ENCODE results near the gene TSPOAP1.

TSPOAP1 gene

DNA sequence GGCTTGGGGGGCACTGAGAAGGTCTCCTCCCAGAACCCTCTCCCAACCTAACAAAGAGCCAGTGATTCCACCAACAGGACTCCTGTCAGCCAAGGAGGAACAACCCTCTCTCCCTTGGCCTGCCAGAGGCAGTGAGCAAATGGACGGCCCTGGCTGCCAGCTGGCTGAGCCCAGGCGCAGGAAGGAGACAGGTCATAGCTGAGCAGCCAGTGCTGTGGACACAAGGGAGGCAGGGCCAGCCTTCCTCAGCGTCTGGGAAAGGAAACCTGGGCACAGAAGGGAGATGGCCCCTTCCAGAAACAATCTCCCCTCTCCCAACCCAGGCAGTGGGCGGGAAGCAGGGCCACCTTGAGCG lies 50.0 kb downstream of the TSPOAP1 start:
- no peak for DNase-seq (ENCODE audit: low read depth)

DNA sequence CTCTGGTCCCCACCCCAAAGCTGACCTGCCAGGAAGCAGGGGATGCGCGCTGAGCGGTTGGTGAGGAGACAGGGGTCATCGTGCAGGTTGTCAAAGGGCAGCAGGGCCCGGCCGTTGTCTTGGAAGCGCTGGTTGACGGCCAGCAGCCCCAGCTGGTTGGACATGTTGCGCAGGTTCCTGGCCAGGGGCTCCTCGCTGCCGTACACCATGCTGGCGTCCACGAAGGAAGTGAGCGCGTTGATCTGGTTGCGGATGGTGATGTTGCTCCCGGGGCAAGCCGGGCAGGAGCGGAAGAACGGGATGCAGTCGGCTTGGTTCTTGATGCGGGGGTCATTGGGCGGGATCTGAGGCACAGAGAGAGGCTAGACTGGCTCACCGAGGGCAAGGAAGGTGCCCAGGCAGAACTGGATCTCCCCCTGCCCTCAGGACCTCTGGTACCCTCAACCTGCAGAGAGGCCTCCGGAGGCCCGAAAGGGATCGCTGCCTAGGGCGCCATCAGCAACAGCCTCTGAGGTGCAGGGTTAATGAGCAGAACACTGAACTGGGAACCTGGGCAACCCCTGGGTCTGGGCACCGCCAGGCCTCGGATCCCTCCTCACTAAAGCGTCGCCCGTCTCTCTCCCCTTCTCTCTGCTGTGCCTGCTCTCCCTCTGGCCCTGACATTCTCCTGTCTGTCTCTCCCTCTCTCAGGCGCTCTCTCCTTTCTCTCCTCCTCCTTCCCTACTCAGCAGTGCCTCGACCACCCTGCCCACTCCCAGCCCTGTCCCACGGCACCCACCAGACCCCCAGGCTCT lies 50.6 kb downstream of the TSPOAP1 start:
- DNase-seq (ENCODE audit: low read depth): no peak

DNA sequence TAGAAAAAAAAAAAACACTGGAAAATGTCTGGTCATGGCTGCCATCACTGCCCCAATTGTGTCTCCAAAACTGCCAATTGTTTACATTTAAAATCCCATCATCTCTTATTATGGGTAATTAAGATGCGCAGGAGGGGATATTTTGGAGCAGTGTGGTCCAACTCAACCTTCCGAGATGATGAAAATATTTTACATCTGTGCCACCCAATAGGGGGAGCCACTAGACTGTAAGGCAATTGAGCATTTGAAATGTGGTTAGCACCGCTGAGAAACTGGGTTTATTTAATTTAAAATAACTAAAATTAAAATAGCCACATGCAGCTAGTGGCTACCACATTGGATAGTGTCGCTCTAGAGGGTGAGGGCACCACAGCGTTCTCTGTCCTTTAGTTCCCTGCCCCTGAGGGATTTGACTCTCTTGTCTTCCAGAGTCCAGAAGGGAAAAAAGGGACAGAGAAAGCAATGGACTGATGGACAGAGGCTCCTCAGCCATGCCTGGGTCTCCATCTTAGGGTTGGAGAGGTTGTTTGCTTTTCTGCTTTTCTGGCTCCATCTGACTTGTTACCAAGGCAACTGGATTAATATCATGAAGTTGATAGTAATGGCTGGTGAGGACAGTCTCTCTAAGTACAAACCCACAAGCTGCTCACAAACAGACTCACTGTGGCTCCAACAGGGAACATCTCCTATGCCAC lies 51.3 kb downstream of the TSPOAP1 start:
- no peak for DNase-seq (ENCODE audit: low read depth)

DNA sequence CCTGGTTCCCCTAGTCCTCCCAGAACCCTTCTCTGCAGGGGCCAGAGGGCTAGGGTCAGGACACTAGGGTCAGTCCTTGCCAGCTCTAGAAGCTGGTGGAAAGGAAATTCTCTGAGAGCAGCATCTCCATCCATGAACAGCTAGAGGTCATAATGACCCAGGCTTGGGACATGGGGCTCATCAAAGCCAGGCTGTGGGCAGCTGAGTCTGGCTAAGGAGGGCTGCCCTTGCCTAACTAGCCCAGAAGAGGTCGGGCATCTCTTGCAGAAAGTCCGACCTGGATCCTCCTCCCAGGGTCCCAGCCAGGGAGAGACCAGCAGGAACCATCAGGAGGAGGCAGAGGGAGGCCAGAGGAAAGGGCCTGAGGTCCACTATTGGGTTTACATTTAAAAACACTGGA lies 52.2 kb downstream of the TSPOAP1 start:
- DNase-seq (ENCODE audit: low read depth): no peak

DNA sequence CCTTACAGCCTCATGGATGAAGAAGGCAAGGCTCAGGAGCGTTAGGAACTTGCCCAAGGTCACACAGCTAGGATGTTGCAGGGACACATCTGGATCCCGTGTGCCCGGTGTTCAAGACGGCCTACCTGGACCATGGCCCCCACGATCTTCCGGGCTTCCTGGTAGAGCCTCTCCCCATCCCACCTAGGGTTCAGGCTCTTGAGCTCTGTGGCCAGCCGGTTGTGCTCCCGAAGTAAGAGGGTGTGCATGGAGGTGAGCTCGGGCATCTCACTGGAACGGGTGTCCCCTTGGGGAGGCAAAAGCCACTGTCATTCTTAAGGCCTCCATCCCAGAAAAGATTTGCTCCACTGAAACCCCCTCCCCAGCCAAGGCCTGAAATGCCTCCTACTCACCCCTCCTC lies 53.2 kb downstream of the TSPOAP1 start:
- DNase-seq (ENCODE audit: low read depth): no peak

DNA sequence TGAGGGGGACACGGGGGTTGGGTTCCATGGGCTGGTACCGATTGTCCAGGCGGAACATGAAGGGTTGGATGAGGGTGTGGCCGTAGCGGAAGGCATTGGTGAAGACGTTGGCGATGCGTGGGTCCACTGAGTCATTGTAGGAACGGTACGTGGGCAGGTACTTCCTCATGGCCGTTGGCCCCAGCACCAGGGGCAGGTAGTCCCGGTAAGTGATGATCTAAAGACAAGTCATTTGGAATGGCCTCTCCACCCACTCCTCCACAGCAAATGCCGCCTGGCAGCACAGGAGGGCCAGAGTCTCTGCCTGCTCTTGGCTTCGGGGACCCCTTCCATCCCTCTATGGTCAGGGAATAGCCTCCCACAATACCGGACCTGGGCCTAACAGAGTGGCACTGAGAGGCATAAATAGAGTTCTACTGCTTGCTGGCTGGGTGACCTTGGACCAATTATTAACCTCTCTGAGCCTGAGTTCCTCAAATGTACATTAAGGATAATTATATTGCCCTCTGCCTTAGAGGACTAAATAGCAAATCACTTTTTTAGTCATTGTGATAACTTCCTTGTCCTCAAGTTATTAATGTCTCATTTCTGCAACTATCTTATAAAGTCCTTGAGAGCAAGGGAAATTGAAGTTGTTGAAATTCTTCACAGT lies 55.0 kb downstream of the TSPOAP1 start:
- DNase-seq (ENCODE audit: low read depth): no peak

DNA sequence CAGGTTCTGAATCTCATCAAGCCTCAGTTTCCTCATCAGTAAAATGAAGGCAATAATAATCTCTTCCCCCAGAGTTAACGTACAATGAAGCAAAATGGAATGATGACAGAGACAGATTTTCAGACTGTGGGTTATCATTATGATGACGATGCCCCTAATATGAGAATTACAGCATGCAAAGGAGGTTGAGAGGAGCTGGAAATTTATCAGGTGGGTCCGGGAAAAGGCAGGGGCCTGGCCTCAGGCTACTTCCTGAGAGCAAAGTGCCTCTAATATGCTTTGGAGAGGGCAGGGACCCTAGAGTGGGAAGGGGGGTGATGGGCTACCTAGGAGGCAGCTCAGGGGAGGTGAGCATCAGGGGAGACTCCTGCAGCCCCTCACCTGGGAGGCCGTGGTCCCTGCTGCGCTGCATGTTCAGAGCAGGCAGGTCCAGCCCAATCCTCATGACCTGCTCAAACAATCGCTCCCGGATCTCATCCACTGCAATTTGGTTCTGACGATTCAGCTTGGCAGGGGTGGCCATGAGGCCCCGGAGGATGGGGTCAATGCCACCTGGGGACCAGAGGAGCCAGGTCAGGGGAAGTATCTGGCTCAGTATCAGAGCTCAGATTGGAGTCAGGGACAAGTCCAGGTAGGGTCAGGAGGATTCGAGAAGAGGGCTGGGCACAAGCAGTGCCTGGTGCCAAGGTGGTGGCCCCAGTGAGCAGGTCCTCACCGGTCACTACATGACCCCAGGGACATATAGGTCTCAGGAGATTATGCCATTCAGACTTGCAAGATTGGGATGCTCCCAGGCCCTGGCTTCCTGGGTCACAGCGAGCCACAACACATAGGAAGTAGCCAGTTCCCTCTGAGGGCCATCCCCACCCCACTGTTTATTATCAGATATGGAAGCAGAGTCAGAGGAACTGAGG lies 56.0 kb downstream of the TSPOAP1 start:
- no peak for DNase-seq (ENCODE audit: low read depth)

DNA sequence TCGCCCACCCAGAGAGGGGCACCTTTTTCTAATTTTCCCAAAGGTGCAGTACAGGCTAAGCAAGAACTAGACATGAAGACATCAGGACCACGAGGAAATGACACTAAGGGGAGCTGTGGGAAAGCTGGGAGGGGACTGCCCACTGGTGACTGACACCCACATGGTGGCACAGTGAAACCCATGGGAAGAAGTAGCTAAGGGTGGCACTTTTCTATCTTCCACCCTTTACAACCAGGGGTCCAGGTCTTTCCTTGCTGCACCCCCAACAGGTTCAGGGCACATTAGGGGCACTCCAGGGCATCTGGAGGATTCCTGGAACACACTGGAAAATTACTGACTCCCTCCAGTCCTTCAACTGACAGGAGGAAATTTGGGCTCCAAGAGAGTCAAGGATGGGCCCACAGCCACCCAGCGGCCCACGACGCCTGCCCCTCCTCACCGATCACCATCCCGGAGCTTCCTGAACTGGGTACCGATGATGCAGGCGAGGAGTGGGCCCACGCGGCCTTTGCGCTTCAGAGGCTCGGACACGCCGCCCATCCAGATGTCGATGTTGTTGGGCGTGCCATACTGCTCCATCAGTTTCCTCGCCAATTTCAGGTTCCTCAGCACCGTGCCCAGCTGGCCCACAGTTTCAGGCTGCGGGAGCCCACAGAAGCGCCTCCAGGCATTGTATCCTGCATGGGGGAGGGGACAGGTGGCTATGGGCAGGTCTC lies 57.2 kb downstream of the TSPOAP1 start:
- DNase-seq (ENCODE audit: low read depth): no peak

DNA sequence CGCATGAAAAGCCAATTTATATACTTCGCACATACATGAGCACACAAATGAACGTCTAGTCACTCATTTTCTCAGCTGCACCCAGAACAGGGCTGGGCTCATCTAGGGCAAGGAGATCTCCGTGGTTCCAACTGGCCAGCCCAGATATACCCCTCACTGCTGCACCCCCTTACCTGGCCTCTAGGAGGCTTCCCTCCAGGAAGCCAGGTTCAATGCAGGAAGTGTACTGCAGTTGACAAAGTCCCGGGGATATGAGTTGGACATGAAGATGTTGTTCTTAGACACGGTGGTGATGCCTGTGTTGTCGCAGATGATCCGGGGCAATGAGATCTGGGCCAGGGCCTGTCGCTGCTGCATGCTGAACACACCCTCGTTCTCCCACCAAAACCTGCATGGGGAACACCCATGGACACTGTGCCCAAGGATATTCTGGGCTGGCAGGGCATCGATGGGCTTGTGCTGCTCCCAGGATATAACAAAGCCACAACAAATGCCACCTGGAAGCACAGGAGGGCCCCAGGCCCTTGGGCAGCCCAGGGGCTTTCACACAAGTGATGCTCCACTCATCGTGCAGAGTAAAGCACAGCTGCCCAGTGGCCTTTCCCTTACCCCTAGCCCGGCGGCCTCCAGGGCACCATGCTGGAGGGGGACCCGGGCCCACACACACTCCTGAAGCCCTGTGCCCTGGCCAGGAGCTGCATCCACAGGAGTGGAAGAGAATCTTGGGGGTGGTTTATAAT lies 57.9 kb downstream of the TSPOAP1 start:
- no peak for DNase-seq (ENCODE audit: low read depth)

DNA sequence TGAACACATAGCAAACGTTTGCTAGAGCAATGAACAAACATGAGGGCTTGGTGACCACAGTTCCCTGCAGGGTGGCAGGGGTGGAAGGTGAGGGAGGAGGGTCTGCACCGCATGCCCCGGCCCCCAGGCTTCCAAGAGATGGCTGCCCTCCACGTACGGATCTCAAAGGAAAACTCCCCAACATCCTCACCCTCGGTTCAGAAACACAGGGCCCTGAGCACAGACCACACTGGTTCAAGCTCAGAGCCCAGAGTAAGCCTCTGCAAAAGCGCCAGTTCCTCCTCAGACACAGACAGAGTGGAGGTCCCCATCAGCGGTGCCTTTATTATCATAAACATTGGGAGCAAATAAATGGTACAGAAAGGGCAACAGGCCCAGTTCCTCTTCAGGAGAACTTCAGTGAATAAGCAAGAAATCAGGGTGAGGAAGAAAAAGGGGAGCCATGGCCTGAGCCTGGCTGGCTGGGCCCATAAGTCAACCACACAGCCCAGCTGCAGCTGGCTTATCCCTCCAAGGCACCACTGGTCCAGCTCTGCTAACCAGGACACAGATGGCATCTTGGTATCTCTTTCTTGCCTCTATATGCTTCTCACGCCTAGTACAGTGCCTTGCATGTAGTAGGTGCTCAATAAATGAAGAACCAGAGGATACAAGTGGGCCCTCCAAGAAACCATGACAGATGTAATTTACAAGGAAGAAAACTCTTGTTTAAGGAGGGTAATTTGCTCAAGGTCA lies 58.9 kb downstream of the TSPOAP1 start:
- DNase-seq (ENCODE audit: low read depth): no peak

DNA sequence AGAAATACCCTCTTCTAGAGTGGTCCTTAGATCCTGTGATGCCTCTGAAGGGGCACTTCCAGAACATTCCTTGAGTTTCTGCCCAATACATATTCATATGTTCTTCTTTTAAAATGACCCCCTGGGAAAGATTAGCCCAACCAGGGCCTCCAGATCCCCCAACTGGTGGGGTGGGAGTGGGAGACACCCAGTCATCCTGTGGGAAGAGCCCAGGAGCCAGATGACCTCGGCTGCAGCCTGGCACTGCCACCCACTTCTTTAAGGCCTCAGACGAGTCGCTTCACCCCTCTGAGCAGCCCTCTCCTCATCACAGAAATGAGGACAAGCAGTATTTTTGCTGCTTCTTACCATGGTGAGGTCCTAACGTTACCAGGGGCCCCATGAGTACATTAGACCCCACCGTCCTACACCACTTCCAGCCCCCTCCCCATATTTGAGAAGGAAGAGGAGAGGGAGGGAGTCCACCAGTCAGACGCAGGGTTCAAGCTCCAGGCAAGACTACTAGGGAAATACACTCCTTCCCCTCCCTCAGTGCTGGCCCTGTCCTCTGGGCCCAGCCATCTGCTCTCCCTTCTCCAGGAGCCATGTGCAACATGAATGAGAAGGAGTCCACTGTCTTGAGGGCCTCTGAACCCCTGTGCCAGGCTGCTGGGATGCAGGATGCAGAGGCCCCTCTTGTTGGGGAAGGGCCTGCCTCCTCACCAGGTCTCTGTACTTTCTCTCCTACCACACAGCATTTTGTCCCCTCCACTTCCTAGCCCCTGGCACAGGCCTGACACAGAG lies 59.6 kb downstream of the TSPOAP1 start:
- no peak for DNase-seq (ENCODE audit: low read depth)

DNA sequence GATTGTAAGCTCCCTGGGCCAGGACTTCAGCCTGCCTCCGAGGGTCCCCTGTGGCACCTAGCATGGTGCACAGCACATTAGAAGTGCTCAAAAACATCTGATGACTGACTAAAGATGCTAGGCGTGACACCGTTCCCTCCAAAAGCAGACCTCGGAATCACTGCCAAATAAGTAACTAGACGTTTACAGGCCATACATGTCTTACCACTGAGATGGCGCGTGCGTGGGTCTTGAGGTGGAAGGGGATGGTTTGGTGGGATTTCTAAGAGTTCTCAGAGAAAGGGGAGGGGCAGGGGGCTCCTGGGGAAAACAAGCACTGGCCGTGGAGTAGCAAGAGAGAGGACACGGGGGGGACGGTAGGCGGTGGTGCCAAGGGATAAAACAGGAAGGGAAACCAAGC lies 60.3 kb downstream of the TSPOAP1 start:
- DNase-seq (ENCODE audit: low read depth): no peak

DNA sequence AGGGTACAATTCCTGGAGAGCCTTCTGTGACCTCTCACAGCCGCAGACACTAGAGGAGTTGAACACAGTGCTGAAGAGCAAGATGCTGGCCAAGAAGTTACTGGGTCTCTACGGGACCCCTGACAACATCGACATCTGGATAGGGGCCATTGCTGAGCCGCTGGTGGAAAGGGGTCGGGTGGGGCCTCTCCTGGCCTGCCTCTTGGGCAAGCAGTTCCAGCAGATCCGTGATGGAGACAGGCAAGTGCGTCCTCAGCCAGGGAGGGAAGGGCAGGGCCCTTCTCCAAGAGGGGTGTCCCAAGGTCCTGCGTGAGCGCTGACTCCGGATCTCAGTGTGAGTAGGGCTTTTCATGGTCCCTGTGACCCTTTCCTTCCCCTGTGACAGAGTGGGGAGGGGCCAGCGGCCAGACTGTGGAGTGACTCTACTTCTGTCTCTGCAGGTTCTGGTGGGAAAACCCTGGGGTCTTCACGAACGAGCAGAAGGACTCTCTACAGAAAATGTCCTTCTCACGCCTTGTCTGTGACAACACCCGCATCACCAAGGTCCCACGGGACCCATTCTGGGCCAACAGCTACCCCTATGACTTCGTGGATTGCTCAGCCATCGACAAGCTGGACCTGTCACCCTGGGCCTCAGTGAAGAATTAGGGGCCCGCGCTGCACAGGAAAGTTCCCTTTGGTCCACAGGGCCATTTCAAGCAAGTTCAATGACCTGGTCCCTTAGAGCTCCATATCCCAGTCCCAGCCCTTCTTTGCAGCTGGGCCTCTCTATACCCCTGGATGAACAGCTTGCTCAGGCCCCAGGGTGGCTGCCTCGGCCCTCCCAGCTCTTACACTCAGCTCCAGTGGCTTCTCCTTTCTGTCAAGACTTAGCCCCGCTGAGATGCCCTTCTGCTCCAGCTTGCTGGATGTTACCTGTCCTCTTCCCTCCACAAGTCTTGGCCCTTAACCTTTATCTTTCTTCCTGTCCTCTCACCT lies 61.0 kb downstream of the TSPOAP1 start:
- no peak for DNase-seq (ENCODE audit: low read depth)

DNA sequence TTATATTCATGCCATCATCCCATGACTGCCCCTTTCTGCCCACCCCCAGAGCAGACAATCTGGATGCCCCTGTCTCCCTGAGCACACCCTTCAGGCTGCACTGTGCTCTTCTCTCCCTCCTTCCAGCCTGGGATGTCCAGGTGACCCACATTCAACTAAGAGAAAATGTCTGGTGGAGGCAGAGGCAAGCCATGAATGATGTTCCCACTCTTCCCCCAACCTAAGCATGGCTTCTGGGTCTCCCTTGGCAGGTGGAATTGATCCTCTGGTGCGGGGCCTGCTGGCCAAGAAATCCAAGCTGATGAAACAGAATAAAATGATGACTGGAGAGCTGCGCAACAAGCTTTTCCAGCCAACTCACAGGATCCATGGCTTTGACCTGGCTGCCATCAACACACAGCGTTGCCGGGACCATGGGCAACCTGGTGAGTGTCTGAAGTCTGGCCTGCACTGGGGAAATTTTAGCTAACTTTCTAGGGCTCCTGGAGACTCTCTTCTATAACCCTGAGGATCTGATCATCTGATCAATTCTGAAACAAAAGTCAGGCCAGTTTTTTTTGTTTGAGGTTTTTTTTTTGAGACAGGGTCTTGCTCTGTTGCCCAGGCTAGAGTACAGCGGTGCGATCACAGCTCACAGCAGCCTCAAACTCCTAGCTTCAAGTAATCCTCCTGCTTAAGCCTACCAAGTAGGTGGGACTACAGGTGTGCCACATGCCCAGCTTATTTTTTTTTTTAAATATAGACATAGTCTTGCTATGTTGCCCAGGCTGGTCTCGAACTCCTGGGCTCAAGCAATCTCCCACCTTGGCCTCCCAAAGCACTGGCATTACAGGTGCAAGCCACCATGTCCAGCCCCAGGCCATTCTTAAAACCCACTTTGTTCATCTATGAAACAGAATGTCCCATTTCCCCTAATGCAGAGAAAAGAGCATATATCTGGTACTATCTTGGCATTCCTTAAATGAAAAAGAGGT lies 62.4 kb downstream of the TSPOAP1 start:
- DNase-seq (ENCODE audit: low read depth): no peak

DNA sequence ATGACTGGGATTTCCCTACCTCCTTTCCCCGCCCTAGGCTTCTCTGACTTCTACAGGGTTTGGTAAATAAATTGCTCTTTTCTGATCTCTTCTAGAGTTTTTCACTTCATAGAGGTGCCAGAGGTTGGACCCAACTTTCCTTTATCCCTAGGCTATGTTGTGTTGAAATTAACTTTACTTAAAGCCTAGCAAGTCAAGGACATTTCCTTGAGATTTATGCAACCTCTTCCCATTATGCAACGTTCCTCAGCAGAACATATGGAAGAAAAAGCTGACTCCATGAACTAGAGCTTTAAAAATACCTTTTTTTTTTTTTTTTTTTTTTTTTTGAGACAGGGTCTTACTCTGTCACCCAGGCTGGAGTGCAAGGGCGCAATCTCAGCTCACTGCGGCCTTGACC lies 63.3 kb downstream of the TSPOAP1 start:
- no peak for DNase-seq (ENCODE audit: low read depth)

DNA sequence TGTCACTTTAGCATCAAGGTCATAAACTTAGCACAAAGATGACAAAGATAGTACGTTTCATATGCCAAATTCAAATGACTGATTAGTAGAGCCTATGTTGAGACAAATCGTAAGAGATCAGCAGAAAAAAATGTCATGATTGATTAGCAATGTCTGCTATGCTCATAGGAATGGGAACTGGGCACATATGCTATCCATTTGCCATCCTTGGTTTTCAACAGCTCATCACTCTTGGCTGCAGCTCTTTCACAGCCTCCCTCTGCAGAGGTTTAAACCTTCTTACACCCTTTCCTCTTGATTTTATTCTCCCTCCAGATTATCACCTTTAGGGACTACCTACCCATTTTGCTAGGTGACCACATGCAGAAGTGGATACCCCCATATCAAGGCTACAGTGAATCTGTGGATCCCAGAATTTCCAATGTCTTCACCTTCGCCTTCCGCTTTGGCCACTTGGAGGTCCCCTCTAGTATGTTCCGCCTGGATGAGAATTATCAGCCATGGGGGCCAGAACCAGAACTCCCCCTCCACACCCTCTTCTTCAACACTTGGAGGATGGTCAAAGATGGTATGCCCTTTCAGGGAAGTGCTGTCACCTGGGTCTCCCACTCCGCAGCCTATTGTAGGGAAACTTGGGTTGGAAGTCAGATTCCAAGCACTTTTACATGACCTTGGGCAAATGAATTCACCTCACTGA lies 64.0 kb downstream of the TSPOAP1 start:
- no peak for DNase-seq (ENCODE audit: low read depth)

All from GM04504 (cell line).